Glutamatergic neuron (in vitro differentiated cells): Measurements from ENCODE around the gene FAM20C. TPM values are rescaled to one million over a fixed set of nuclear protein-coding genes. Genes with fewer than 3 reads are reported as not detected.
A peak's percentile ranks its signal among the peaks of the same experiment; 100 is the strongest.

Experiments used
- DNase-seq: peaks from one replicate; pipeline ENCODE4 v3.0.0; 2022
- H3K27ac Mint-ChIP-seq: one replicate; pipeline ENCODE4 v1.8.0; 2020; ENCODE audit warnings: mild to moderate bottlenecking, mixed read lengths, inconsistent platforms; ENCODE audit not compliant: unreplicated experiment
- H3K27me3 Mint-ChIP-seq: one replicate; pipeline ENCODE4 v1.8.0; 2020; ENCODE audit warnings: mild to moderate bottlenecking, moderate library complexity, mixed read lengths, inconsistent platforms; ENCODE audit not compliant: unreplicated experiment
- H3K36me3 Mint-ChIP-seq: one replicate; pipeline ENCODE4 v1.8.0; 2020; ENCODE audit warnings: mild to moderate bottlenecking, mixed read lengths, inconsistent platforms; ENCODE audit not compliant: unreplicated experiment
- H3K4me1 Mint-ChIP-seq: one replicate; pipeline ENCODE4 v1.8.0; 2020; ENCODE audit warnings: mild to moderate bottlenecking, low read depth, mixed read lengths, inconsistent platforms; ENCODE audit not compliant: unreplicated experiment
- H3K4me3 Mint-ChIP-seq: one replicate; pipeline ENCODE4 v1.8.0; 2020; ENCODE audit warnings: mild to moderate bottlenecking, mixed read lengths, inconsistent platforms; ENCODE audit not compliant: unreplicated experiment
- H3K9me3 Mint-ChIP-seq: one replicate; pipeline ENCODE4 v1.8.0; 2020; ENCODE audit warnings: mild to moderate bottlenecking, moderate library complexity, mixed read lengths, inconsistent platforms; ENCODE audit not compliant: unreplicated experiment
- CTCF ChIP-seq: fragments of 200-600 bp; sonication (generic); IDR thresholded peaks from one replicate; pipeline ENCODE4 v1.5.0; 2021; ENCODE audit not compliant: partially characterized antibody, unreplicated experiment
- total RNA-seq: library from RNA; stranded (reverse); fragmentation: NEBNext Ultra II Directional; extraction: Animal tissue kit (Norgen Biotek cat#: 25700); gene quantifications from one replicate; pipeline ENCODE4 v1.2.1, GENCODE V29; 2021; ENCODE audit not compliant: unreplicated experiment

FAM20C gene
- total RNA-seq, 1 donor from 2014 or later = 199 TPM

GRCh38 chr7:276230-276835, 84.0 kb downstream of the FAM20C start:
- no peak for TF ChIP-seq CTCF
- Mint-ChIP-seq H3K27ac (no peak overlapping the region), H3K9me3 (peaks cover 20% of the 10 kb centered on the region), H3K27me3 (peaks cover 12% of the 10 kb centered on the region), H3K4me3 (no peak overlapping the region), H3K36me3 (peaks cover 18% of the 10 kb centered on the region), H3K4me1 (no peaks in the 10 kb centered on the region)
- DNase-seq = no peak

- Mint-ChIP-seq H3K4me3 (no peak overlapping the region), H3K27me3 (peaks cover 12% of the 10 kb centered on the region), H3K27ac (no peak overlapping the region), H3K36me3 (peaks cover 18% of the 10 kb centered on the region), H3K9me3 (peaks cover 18% of the 10 kb centered on the region), H3K4me1 (no peaks in the 10 kb centered on the region)
- no peak for TF ChIP-seq CTCF
- no peak for DNase-seq
Measured at GRCh38 chr7:277228-277627, 84.9 kb downstream of the FAM20C start.

- no peak for TF ChIP-seq CTCF
- H3K27ac Mint-ChIP-seq = no peak overlapping the region
- no peaks in the 10 kb centered on the region for H3K4me1 Mint-ChIP-seq
- peaks cover 15% of the 10 kb centered on the region for H3K9me3 Mint-ChIP-seq
- no peak overlapping the region for H3K4me3 Mint-ChIP-seq
- H3K36me3 Mint-ChIP-seq = peaks cover 14% of the 10 kb centered on the region
- no peak for DNase-seq
- H3K27me3 Mint-ChIP-seq = peaks cover 7% of the 10 kb centered on the region
Measured at GRCh38 chr7:278081-278480, 85.7 kb downstream of the FAM20C start.

- DNase-seq = no peak
- Mint-ChIP-seq H3K9me3 (peaks cover 4% of the 10 kb centered on the region), H3K27me3 (peaks cover 1% of the 10 kb centered on the region), H3K4me1 (no peaks in the 10 kb centered on the region), H3K36me3 (no peaks in the 10 kb centered on the region), H3K4me3 (no peak overlapping the region), H3K27ac (no peak overlapping the region)
- no peak for TF ChIP-seq CTCF
Measured at GRCh38 chr7:279821-280220, 87.5 kb downstream of the FAM20C start.

GRCh38 chr7:280461-280860, 88.1 kb downstream of the FAM20C start:
- Mint-ChIP-seq H3K4me1 (no peaks in the 10 kb centered on the region), H3K27me3 (peaks cover 1% of the 10 kb centered on the region), H3K27ac (no peak overlapping the region), H3K36me3 (no peaks in the 10 kb centered on the region), H3K4me3 (no peak overlapping the region), H3K9me3 (peaks cover 7% of the 10 kb centered on the region)
- DNase-seq = peak; percentile 4
- no peak for TF ChIP-seq CTCF
